ENCODE data around the gene TTBK2. TPM values are rescaled to one million over a fixed set of nuclear protein-coding genes. Genes with fewer than 3 reads are reported as not detected.

The TTBK2 gene
- polyA plus RNA-seq, 2 donors: 1.2 to 1.5 TPM

DNA sequence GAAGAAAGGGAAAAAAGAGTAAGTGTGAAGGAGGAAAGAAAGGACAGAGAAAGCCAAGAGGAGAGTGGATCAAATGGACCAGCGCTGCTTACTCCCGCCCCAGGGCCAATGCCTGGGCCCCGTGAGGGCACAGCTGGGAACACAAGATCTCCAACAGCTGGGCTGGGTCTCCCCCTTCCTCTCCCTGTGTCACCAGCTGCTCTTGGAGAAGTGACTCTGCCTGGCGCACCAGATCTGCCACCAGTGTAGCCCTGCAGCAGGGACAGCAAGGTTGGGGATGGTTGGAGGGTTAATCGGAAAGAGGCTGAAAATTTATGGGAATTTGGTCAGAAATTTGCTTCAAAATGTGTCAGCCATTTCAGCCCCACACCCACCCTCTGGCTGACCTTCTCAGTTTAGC lies 192.0 kb downstream of the TTBK2 start:
- Histone ChIP-seq H3K9me3 (ENCODE audit: control insufficient read depth in 2 of 2, insufficient read depth in 1 of 2, low read depth in 1 of 2, low read length in 1 of 2) (no peaks in the 10 kb centered on the region), H3K27ac (ENCODE audit: low read depth in 2 of 2, low read length in 1 of 2) (no peak overlapping the region), H3K36me3 (ENCODE audit: control insufficient read depth in 2 of 2, insufficient read depth in 2 of 2, low read length in 1 of 2) (peaks cover 12 to 47% of the 10 kb centered on the region in 2 donors), H3K4me3 (ENCODE audit: low read depth in 1 of 2, low read length in 2 of 2) (no peak overlapping the region), H3K4me1 (ENCODE audit: control insufficient read depth in 2 of 2, insufficient read depth in 2 of 2, low read length in 1 of 2) (no peaks in the 10 kb centered on the region), H3K27me3 (ENCODE audit: control insufficient read depth in 1 of 2, insufficient read depth in 2 of 2, low read length in 2 of 2) (no peaks in the 10 kb centered on the region)
- 76 to 87% methylated on average over 5 of the region's 5 CpGs for WGBS, 2 donors

DNA sequence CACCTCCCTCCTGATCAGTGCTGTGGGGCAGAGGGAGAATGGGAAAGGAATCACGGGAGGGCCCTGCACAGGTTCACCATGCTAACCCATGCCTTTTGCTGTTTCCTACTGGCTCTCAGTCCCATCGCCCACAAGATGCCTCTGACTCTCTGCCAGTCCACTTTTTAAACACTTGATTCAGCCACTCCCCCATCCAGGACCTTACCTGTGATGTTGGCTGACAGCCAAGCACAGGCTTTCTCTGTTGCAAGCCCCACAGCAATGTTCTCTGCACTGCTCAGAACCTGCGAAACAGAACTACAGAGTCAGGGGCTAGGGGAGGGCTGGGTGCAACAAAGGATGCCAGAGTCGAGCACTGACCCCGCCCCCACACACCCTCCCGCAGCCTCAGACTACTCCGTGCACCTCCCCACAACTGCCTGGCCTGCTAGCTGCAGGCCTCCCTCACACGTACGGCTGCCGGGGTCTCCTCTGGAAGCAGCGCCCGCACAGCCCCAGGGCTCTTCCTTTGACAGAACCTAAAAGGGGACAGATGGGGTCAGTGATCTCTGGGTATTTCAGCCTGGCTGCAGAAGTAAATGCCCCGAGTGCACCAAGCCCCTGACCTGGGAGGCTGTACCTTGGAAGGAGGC lies 192.7 kb downstream of the TTBK2 start:
- Histone ChIP-seq H3K27me3 (ENCODE audit: control insufficient read depth in 1 of 2, insufficient read depth in 2 of 2, low read length in 2 of 2) (no peaks in the 10 kb centered on the region), H3K27ac (ENCODE audit: low read depth in 2 of 2, low read length in 1 of 2) (no peak overlapping the region), H3K9me3 (ENCODE audit: control insufficient read depth in 2 of 2, insufficient read depth in 1 of 2, low read depth in 1 of 2, low read length in 1 of 2) (no peaks in the 10 kb centered on the region), H3K36me3 (ENCODE audit: control insufficient read depth in 2 of 2, insufficient read depth in 2 of 2, low read length in 1 of 2) (peaks cover 12 to 46% of the 10 kb centered on the region in 2 donors), H3K4me1 (ENCODE audit: control insufficient read depth in 2 of 2, insufficient read depth in 2 of 2, low read length in 1 of 2) (no peaks in the 10 kb centered on the region), H3K4me3 (ENCODE audit: low read depth in 1 of 2, low read length in 2 of 2) (no peak overlapping the region)
- WGBS, 2 donors: 77 to 83% methylated on average over 13 of the region's 13 CpGs

DNA sequence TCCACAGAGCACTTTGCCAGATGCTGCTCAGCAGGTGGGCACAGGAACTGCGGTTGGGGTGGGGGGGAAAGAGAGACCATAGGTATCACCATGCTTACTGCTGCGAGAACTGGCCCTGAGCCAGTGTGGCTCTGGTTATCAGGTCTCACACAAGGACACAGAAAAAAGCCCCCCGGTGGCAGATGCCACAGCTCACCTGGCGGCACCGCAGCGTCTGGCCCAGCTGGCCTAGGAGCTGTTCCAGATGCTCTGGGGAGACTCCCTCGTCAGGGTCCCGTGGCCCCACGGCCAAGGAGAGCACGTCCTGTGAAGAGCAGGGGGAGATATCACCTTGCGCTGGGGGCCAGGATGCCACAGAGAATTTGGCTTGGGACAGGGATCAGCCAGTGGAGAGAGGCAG lies 194.5 kb downstream of the TTBK2 start:
- H3K27ac ChIP-seq (ENCODE audit: low read depth in 2 of 2, low read length in 1 of 2): no peak overlapping the region
- H3K27me3 ChIP-seq (ENCODE audit: control insufficient read depth in 1 of 2, insufficient read depth in 2 of 2, low read length in 2 of 2): no peaks in the 10 kb centered on the region
- H3K36me3 ChIP-seq (ENCODE audit: control insufficient read depth in 2 of 2, insufficient read depth in 2 of 2, low read length in 1 of 2): peaks cover 12 to 35% of the 10 kb centered on the region in 2 donors
- H3K9me3 ChIP-seq (ENCODE audit: control insufficient read depth in 2 of 2, insufficient read depth in 1 of 2, low read depth in 1 of 2, low read length in 1 of 2): no peaks in the 10 kb centered on the region
- WGBS, 2 donors: 89% methylated on average over 11 of the region's 11 CpGs
- H3K4me3 ChIP-seq (ENCODE audit: low read depth in 1 of 2, low read length in 2 of 2): no peak overlapping the region
- no peaks in the 10 kb centered on the region for H3K4me1 ChIP-seq (ENCODE audit: control insufficient read depth in 2 of 2, insufficient read depth in 2 of 2, low read length in 1 of 2)

DNA sequence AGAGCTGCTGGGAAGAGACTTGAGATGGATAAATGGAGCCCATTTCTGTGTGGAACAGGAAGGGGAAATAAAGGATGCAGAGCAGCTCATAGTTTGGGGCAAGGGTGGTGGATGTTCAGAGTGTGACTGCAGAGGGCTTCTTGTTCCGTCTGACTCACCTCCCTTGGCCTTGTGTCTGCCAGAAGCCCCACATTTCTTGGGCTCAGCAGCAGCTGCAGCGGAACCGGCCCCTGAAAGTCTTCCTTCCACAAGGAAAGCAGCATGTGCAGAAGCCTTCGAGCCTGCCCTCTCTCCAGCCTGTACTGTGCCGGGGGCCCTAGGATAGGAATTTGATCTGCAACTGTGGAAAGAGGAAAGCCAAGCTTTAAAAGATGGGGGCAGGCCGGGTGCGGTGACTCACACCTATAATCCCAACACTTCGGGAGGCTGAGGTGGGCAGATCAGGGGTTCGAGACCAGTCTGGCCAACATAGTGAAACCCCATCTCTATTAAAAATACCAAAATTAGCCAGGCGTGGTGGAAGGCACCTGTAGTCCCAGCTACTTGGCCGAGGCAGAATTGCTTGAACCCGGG lies 195.2 kb downstream of the TTBK2 start:
- Histone ChIP-seq H3K27ac (ENCODE audit: low read depth in 2 of 2, low read length in 1 of 2) (no peak overlapping the region), H3K36me3 (ENCODE audit: control insufficient read depth in 2 of 2, insufficient read depth in 2 of 2, low read length in 1 of 2) (peaks cover 10 to 30% of the 10 kb centered on the region in 2 donors), H3K4me3 (ENCODE audit: low read depth in 1 of 2, low read length in 2 of 2) (no peak overlapping the region), H3K27me3 (ENCODE audit: control insufficient read depth in 1 of 2, insufficient read depth in 2 of 2, low read length in 2 of 2) (no peaks in the 10 kb centered on the region), H3K9me3 (ENCODE audit: control insufficient read depth in 2 of 2, insufficient read depth in 1 of 2, low read depth in 1 of 2, low read length in 1 of 2) (no peaks in the 10 kb centered on the region), H3K4me1 (ENCODE audit: control insufficient read depth in 2 of 2, insufficient read depth in 2 of 2, low read length in 1 of 2) (no peaks in the 10 kb centered on the region)
- WGBS, 2 donors: 87% methylated on average over 12 of the region's 12 CpGs

DNA sequence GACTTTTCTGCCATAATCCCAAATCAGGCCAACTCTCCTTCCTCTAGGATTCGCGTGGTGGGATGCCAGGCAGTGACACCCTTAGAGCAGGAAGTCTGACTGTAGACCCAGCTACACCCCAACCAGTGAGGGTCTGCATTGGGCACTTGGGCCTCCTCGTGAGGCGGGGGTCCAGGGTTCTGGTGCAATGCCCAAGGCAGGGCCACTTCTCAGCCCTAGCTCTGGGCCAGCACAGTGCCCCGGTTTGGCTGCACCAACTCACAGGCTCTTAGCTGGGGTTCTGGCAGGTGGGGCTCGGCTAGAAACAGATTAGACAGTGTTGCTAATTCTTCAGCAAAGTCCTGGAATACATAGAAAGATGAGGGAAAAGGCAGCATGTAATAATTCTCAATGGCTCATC lies 196.3 kb downstream of the TTBK2 start:
- peaks cover 3 to 24% of the 10 kb centered on the region in 2 donors for H3K36me3 ChIP-seq (ENCODE audit: control insufficient read depth in 2 of 2, insufficient read depth in 2 of 2, low read length in 1 of 2)

DNA sequence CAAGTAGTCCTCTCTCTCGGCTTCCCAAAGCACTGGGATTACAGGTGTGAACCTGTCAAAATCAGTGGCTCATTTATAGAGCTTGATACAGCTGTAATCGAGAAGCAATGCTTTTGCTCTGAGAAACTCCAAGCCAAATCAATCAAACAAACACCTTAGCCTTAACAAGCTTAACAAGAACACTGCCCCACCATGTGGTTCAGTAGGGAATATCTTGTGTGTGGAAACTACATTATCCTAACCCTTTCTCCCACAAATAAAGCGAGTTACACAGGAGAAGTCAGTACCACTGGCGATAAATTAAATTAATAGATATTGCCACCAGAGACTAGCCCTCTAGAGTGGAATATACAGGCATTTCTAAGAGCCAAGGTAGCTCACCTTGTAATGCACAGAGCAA lies 197.5 kb downstream of the TTBK2 start:
- 71 to 77% methylated on average over 4 of the region's 4 CpGs for WGBS, 2 donors
- Histone ChIP-seq H3K9me3 (ENCODE audit: control insufficient read depth in 2 of 2, insufficient read depth in 1 of 2, low read depth in 1 of 2, low read length in 1 of 2) (no peaks in the 10 kb centered on the region), H3K36me3 (ENCODE audit: control insufficient read depth in 2 of 2, insufficient read depth in 2 of 2, low read length in 1 of 2) (peaks cover 6 to 21% of the 10 kb centered on the region in 2 donors)

More for the DNA sequence above, 196.3 kb downstream of the TTBK2 start:
- Histone ChIP-seq H3K4me1 (ENCODE audit: control insufficient read depth in 2 of 2, insufficient read depth in 2 of 2, low read length in 1 of 2) (no peaks in the 10 kb centered on the region), H3K4me3 (ENCODE audit: low read depth in 1 of 2, low read length in 2 of 2) (no peak overlapping the region), H3K9me3 (ENCODE audit: control insufficient read depth in 2 of 2, insufficient read depth in 1 of 2, low read depth in 1 of 2, low read length in 1 of 2) (no peaks in the 10 kb centered on the region), H3K27ac (ENCODE audit: low read depth in 2 of 2, low read length in 1 of 2) (no peak overlapping the region), H3K27me3 (ENCODE audit: control insufficient read depth in 1 of 2, insufficient read depth in 2 of 2, low read length in 2 of 2) (no peaks in the 10 kb centered on the region)
- 90 to 91% methylated on average over 6 of the region's 6 CpGs for WGBS, 2 donors

DNA sequence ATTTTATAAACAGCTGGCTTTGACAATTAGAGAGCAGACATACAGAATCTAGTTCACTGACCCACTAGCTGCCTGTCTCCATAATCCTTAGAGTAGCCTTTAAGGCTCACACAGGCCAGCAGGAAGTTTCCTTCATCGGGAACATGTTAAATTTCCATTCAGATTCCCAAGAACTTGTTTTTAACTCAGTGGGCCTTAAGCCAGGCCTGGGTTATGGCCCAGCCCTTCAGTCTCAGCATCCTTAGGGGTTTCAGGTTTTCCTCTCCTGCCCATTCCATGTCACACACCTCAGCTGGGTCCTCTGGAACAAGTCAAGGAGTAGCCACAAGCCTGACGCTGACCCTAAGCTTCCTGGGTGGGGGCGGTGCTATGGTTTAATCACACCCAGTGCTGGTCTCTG lies 198.7 kb downstream of the TTBK2 start:
- peaks cover 6 to 17% of the 10 kb centered on the region in 2 donors for H3K36me3 ChIP-seq (ENCODE audit: control insufficient read depth in 2 of 2, insufficient read depth in 2 of 2, low read length in 1 of 2)

More for the DNA sequence above, 197.5 kb downstream of the TTBK2 start:
- Histone ChIP-seq H3K4me1 (ENCODE audit: control insufficient read depth in 2 of 2, insufficient read depth in 2 of 2, low read length in 1 of 2) (no peaks in the 10 kb centered on the region), H3K4me3 (ENCODE audit: low read depth in 1 of 2, low read length in 2 of 2) (no peak overlapping the region), H3K27me3 (ENCODE audit: control insufficient read depth in 1 of 2, insufficient read depth in 2 of 2, low read length in 2 of 2) (no peaks in the 10 kb centered on the region), H3K27ac (ENCODE audit: low read depth in 2 of 2, low read length in 1 of 2) (no peak overlapping the region)

DNA sequence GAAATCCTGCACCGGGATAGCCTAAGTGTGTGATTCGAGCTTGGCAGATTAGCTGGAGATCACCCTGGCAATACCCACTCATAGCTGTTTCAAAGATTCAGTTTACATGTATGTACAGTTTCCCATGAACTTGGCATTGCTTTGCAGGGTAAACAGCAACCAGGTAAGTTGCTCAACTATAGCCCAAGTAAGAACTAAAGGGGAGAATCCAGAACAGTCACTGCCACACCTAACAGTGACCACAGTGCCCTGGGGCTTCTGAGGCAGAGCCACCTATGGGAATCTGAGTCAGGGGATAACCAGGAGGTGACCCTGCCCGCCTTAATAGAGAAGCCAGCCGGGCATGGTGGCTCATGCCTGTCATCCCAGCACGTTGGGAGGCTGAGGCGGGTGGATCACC lies 199.6 kb downstream of the TTBK2 start:
- Histone ChIP-seq H3K27me3 (ENCODE audit: control insufficient read depth in 1 of 2, insufficient read depth in 2 of 2, low read length in 2 of 2) (no peaks in the 10 kb centered on the region), H3K9me3 (ENCODE audit: control insufficient read depth in 2 of 2, insufficient read depth in 1 of 2, low read depth in 1 of 2, low read length in 1 of 2) (no peaks in the 10 kb centered on the region), H3K27ac (ENCODE audit: low read depth in 2 of 2, low read length in 1 of 2) (peak overlapping the region in 1 of 2 donors; percentile 36), H3K4me1 (ENCODE audit: control insufficient read depth in 2 of 2, insufficient read depth in 2 of 2, low read length in 1 of 2) (peaks cover 0 to 3% of the 10 kb centered on the region in 2 donors), H3K4me3 (ENCODE audit: low read depth in 1 of 2, low read length in 2 of 2) (no peak overlapping the region), H3K36me3 (ENCODE audit: control insufficient read depth in 2 of 2, insufficient read depth in 2 of 2, low read length in 1 of 2) (peaks cover 6 to 10% of the 10 kb centered on the region in 2 donors)
- 42 to 75% methylated on average over 6 of the region's 6 CpGs for WGBS, 2 donors

More for the DNA sequence above, 198.7 kb downstream of the TTBK2 start:
- Histone ChIP-seq H3K27ac (ENCODE audit: low read depth in 2 of 2, low read length in 1 of 2) (no peak overlapping the region), H3K27me3 (ENCODE audit: control insufficient read depth in 1 of 2, insufficient read depth in 2 of 2, low read length in 2 of 2) (no peaks in the 10 kb centered on the region), H3K4me3 (ENCODE audit: low read depth in 1 of 2, low read length in 2 of 2) (no peak overlapping the region), H3K9me3 (ENCODE audit: control insufficient read depth in 2 of 2, insufficient read depth in 1 of 2, low read depth in 1 of 2, low read length in 1 of 2) (no peaks in the 10 kb centered on the region), H3K4me1 (ENCODE audit: control insufficient read depth in 2 of 2, insufficient read depth in 2 of 2, low read length in 1 of 2) (no peaks in the 10 kb centered on the region)
- WGBS, 2 donors: 65 to 75% methylated on average over 3 of the region's 3 CpGs

DNA sequence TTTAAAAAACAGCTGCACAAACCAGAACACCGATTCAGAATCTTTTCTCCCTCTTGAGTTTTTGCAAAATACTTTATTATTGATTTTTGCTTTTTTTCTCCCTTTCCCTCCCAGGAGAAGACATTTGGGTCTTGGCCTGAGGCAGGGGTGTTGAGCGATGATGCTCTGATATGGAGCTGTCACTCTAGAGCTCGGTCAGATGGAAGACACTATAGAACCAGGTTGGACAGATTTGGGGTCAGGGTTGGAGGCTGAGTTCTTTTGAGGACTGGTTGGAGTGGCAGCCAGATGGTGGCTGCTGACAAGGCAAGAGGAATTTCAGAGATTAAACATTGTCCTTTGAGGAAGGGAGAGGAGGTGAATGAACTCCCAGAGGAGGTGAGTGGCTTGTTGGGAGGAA lies 200.5 kb downstream of the TTBK2 start:
- no peak overlapping the region for H3K4me3 ChIP-seq (ENCODE audit: low read depth in 1 of 2, low read length in 2 of 2)
- no peak overlapping the region for H3K27ac ChIP-seq (ENCODE audit: low read depth in 2 of 2, low read length in 1 of 2)
- H3K36me3 ChIP-seq (ENCODE audit: control insufficient read depth in 2 of 2, insufficient read depth in 2 of 2, low read length in 1 of 2): peaks cover 3 to 6% of the 10 kb centered on the region in 2 donors
- no peaks in the 10 kb centered on the region for H3K27me3 ChIP-seq (ENCODE audit: control insufficient read depth in 1 of 2, insufficient read depth in 2 of 2, low read length in 2 of 2)
- H3K9me3 ChIP-seq (ENCODE audit: control insufficient read depth in 2 of 2, insufficient read depth in 1 of 2, low read depth in 1 of 2, low read length in 1 of 2): no peaks in the 10 kb centered on the region
- peaks cover 0 to 3% of the 10 kb centered on the region in 2 donors for H3K4me1 ChIP-seq (ENCODE audit: control insufficient read depth in 2 of 2, insufficient read depth in 2 of 2, low read length in 1 of 2)
- WGBS, 2 donors: 91 to 92% methylated on average over 3 of the region's 3 CpGs

DNA sequence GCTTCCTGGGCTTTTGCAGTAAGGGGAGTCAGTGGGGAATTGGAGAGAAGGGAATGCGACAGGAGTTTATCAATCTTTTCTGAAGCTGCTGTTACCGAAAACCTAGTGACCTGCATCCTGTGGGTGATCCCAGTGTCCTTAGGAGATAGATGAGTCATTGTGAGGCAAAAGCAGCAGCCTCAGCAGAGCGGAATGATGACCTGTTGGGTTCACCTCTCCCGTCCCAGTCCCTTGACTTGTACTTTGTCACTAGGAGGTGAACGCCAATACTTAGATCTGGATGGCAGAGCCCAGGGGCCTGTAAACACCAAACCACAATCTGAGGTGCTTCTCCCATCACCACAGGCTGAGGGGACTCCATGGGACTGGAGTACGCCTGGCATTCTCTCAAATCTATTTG lies 201.5 kb downstream of the TTBK2 start:
- H3K4me3 ChIP-seq (ENCODE audit: low read depth in 1 of 2, low read length in 2 of 2): no peak overlapping the region
- no peak overlapping the region for H3K27ac ChIP-seq (ENCODE audit: low read depth in 2 of 2, low read length in 1 of 2)
- H3K27me3 ChIP-seq (ENCODE audit: control insufficient read depth in 1 of 2, insufficient read depth in 2 of 2, low read length in 2 of 2): no peaks in the 10 kb centered on the region
- peaks cover 0 to 3% of the 10 kb centered on the region in 2 donors for H3K36me3 ChIP-seq (ENCODE audit: control insufficient read depth in 2 of 2, insufficient read depth in 2 of 2, low read length in 1 of 2)
- WGBS, 2 donors: 78 to 87% methylated on average over 6 of the region's 6 CpGs
- H3K4me1 ChIP-seq (ENCODE audit: control insufficient read depth in 2 of 2, insufficient read depth in 2 of 2, low read length in 1 of 2): peaks cover 0 to 3% of the 10 kb centered on the region in 2 donors
- H3K9me3 ChIP-seq (ENCODE audit: control insufficient read depth in 2 of 2, insufficient read depth in 1 of 2, low read depth in 1 of 2, low read length in 1 of 2): no peaks in the 10 kb centered on the region

All from esophagus (tissue), 2 donors.